ENCODE results near the gene ABCB1.

Gene ABCB1

DNA sequence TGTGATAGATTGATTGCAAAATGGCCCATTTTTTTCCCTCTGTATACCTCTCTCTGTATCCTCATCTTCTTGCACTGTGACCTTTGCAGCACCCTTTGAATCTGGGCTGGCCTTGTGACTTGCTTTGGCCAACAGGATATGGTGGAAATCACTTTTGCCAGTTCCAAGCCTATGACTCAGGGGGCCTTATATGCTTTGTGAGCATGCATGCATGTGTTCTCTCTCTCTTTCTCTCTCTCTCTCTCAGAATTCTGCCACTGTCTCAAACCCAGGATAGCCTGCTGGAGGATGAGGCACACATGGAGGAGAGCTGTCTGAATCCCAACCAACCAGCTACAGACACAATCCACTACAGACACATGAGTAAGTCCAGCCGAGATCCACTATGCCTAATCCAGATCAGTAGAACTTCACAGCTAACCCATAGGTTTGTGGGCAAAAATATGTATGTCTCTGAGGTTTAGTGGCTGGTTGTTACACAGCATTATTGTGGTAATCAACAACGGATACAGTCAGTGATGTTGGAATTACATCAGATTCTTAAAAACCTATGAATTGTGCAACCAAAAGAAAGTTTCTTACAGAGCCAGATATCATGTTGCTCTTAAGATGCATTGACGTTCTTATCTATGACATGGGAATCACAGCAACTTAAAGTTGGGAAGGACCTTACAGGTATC, 83.4 kb downstream of the ABCB1 start:
- H3K36me3 ChIP-seq (ENCODE audit: control insufficient read depth, insufficient read depth, low read length): no peaks in the 10 kb centered on the region
- H3K4me1 ChIP-seq (ENCODE audit: control insufficient read depth, insufficient read depth, low read length, poor library complexity, severe bottlenecking): no peaks in the 10 kb centered on the region
- no peak overlapping the region for H3K4me3 ChIP-seq (ENCODE audit: extremely low read depth, insufficient read depth, low read length, poor library complexity, severe bottlenecking)
- WGBS, 2 experiments (ENCODE audit: insufficient coverage in 2 of 2): 100% methylated on average over 1 to 2 of the region's 3 CpGs
- H3K27ac ChIP-seq (ENCODE audit: low read depth, low read length, severe bottlenecking): no peak overlapping the region
- H3K9me3 ChIP-seq (ENCODE audit: control insufficient read depth, low read length): no peaks in the 10 kb centered on the region

- Histone ChIP-seq H3K9me3 (ENCODE audit: control insufficient read depth, low read length) (no peaks in the 10 kb centered on the region), H3K27ac (ENCODE audit: low read depth, low read length, severe bottlenecking) (no peak overlapping the region), H3K4me3 (ENCODE audit: extremely low read depth, insufficient read depth, low read length, poor library complexity, severe bottlenecking) (no peak overlapping the region), H3K4me1 (ENCODE audit: control insufficient read depth, insufficient read depth, low read length, poor library complexity, severe bottlenecking) (no peaks in the 10 kb centered on the region), H3K36me3 (ENCODE audit: control insufficient read depth, insufficient read depth, low read length) (no peaks in the 10 kb centered on the region)
- 85 to 86% methylated on average over 2 of the region's 5 CpGs for WGBS, 2 experiments (ENCODE audit: insufficient coverage in 2 of 2)
These were observed 86.8 kb downstream of the ABCB1 start for GRCh38 chr7:87513735-87514335.

DNA sequence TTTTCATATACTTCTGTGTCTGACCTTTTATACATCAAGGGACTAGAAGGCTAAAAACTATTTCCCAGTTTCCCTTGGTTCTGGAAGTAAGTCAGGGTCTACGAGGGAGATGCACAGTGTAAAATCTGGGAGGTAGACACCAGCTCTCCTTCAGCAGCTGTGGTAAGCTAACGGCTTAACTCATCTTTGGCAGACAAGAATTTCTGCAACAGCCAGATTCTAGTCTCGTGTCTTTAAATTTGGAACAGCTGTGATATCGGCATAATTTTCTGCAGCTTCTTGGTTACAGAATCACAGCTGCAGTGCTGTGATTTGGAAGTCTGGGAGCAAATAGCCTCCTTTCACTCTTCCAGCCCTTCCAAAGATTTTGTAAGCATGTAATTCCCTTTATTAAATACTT, 87.8 kb downstream of the ABCB1 start:
- no peak overlapping the region for H3K27ac ChIP-seq (ENCODE audit: low read depth, low read length, severe bottlenecking)
- H3K36me3 ChIP-seq (ENCODE audit: control insufficient read depth, insufficient read depth, low read length): no peaks in the 10 kb centered on the region
- H3K9me3 ChIP-seq (ENCODE audit: control insufficient read depth, low read length): no peaks in the 10 kb centered on the region
- 91 to 92% methylated on average over 3 to 4 of the region's 4 CpGs for WGBS, 2 experiments (ENCODE audit: insufficient coverage in 2 of 2)
- no peaks in the 10 kb centered on the region for H3K4me1 ChIP-seq (ENCODE audit: control insufficient read depth, insufficient read depth, low read length, poor library complexity, severe bottlenecking)
- no peak overlapping the region for H3K4me3 ChIP-seq (ENCODE audit: extremely low read depth, insufficient read depth, low read length, poor library complexity, severe bottlenecking)

- H3K4me1 ChIP-seq (ENCODE audit: control insufficient read depth, insufficient read depth, low read length, poor library complexity, severe bottlenecking): no peaks in the 10 kb centered on the region
- no peaks in the 10 kb centered on the region for H3K9me3 ChIP-seq (ENCODE audit: control insufficient read depth, low read length)
- H3K36me3 ChIP-seq (ENCODE audit: control insufficient read depth, insufficient read depth, low read length): no peaks in the 10 kb centered on the region
- no peak overlapping the region for H3K4me3 ChIP-seq (ENCODE audit: extremely low read depth, insufficient read depth, low read length, poor library complexity, severe bottlenecking)
- WGBS, 2 experiments (ENCODE audit: insufficient coverage in 2 of 2): no CpG with 5 or more reads among the region's 1 CpG
- H3K27ac ChIP-seq (ENCODE audit: low read depth, low read length, severe bottlenecking): no peak overlapping the region
These were observed 89.2 kb downstream of the ABCB1 start for GRCh38 chr7:87511510-87511909.

- Histone ChIP-seq H3K36me3 (ENCODE audit: control insufficient read depth, insufficient read depth, low read length) (no peaks in the 10 kb centered on the region), H3K4me1 (ENCODE audit: control insufficient read depth, insufficient read depth, low read length, poor library complexity, severe bottlenecking) (no peaks in the 10 kb centered on the region), H3K27ac (ENCODE audit: low read depth, low read length, severe bottlenecking) (no peak overlapping the region), H3K4me3 (ENCODE audit: extremely low read depth, insufficient read depth, low read length, poor library complexity, severe bottlenecking) (no peak overlapping the region), H3K9me3 (ENCODE audit: control insufficient read depth, low read length) (no peaks in the 10 kb centered on the region)
- WGBS, 2 experiments (ENCODE audit: insufficient coverage in 2 of 2): 89 to 100% methylated on average over 1 of the region's 1 CpG
These were observed 90.2 kb downstream of the ABCB1 start for GRCh38 chr7:87510411-87510875.

DNA sequence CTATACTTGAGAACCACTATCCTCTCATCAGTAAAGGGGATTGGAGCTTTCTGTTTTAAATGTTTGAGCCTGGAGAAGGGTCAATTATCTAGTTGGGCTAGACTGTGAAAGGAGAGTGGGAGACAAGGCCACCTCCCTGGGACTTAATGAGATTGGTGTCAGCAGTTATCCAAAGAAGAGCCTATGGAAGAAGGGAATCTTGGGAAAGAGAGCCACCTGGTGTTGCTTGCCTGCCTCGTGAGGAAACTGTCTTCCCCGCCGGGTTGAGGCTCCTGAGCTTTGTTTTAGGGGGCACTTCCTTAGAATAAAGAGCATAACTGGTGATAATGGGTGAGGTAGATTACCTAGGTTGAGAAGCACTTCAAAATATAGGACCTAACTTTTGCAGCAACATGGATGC, 93.2 kb downstream of the ABCB1 start:
- no peaks in the 10 kb centered on the region for H3K9me3 ChIP-seq (ENCODE audit: control insufficient read depth, low read length)
- H3K27ac ChIP-seq (ENCODE audit: low read depth, low read length, severe bottlenecking): no peak overlapping the region
- WGBS, 2 experiments (ENCODE audit: insufficient coverage in 2 of 2): 26 to 40% methylated on average over 2 to 3 of the region's 3 CpGs
- H3K36me3 ChIP-seq (ENCODE audit: control insufficient read depth, insufficient read depth, low read length): no peaks in the 10 kb centered on the region
- H3K4me1 ChIP-seq (ENCODE audit: control insufficient read depth, insufficient read depth, low read length, poor library complexity, severe bottlenecking): no peaks in the 10 kb centered on the region
- H3K4me3 ChIP-seq (ENCODE audit: extremely low read depth, insufficient read depth, low read length, poor library complexity, severe bottlenecking): no peak overlapping the region

GRCh38 chr7:87506246-87507180, 94.2 kb downstream of the ABCB1 start:
- WGBS, 2 experiments (ENCODE audit: insufficient coverage in 2 of 2): 100% methylated on average over 1 to 2 of the region's 3 CpGs
- no peak overlapping the region for H3K27ac ChIP-seq (ENCODE audit: low read depth, low read length, severe bottlenecking)
- H3K4me1 ChIP-seq (ENCODE audit: control insufficient read depth, insufficient read depth, low read length, poor library complexity, severe bottlenecking): no peaks in the 10 kb centered on the region
- H3K4me3 ChIP-seq (ENCODE audit: extremely low read depth, insufficient read depth, low read length, poor library complexity, severe bottlenecking): no peak overlapping the region
- no peaks in the 10 kb centered on the region for H3K9me3 ChIP-seq (ENCODE audit: control insufficient read depth, low read length)
- no peaks in the 10 kb centered on the region for H3K36me3 ChIP-seq (ENCODE audit: control insufficient read depth, insufficient read depth, low read length)

DNA sequence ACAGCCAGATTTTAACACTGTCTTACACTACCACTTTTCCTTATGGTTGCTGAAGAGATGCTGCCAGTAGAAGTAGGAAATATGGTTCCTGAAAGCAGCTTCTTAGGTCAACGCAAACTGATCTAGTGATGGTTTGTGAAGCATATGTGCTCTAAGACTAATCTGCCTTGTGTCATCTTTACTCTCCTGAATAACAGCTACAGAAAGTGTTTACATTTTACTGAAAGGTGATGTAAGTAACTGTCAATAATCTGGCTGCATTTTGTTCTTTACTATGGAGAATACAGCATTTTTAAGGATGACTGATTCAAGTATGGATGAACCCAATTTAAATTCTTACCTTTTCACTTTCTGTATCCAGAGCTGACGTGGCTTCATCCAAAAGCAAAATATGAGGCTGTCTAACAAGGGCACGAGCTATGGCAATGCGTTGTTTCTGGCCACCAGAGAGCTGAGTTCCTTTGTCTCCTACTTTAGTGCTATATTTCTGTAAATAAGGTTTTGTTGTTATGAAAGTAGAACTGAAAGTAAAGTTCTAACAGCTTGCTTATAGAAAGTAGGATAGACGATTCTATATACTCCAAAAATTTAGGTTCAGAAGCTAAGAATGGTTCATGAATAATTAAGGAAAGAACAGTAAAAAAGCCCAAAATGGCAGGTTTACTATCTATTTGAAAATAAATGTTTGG, 95.0 kb downstream of the ABCB1 start:
- Histone ChIP-seq H3K4me1 (ENCODE audit: control insufficient read depth, insufficient read depth, low read length, poor library complexity, severe bottlenecking) (no peaks in the 10 kb centered on the region), H3K36me3 (ENCODE audit: control insufficient read depth, insufficient read depth, low read length) (no peaks in the 10 kb centered on the region), H3K4me3 (ENCODE audit: extremely low read depth, insufficient read depth, low read length, poor library complexity, severe bottlenecking) (no peak overlapping the region), H3K27ac (ENCODE audit: low read depth, low read length, severe bottlenecking) (no peak overlapping the region), H3K9me3 (ENCODE audit: control insufficient read depth, low read length) (no peaks in the 10 kb centered on the region)
- WGBS, 2 experiments (ENCODE audit: insufficient coverage in 2 of 2): 78 to 93% methylated on average over 4 of the region's 5 CpGs

- Histone ChIP-seq H3K4me1 (ENCODE audit: control insufficient read depth, insufficient read depth, low read length, poor library complexity, severe bottlenecking) (no peaks in the 10 kb centered on the region), H3K36me3 (ENCODE audit: control insufficient read depth, insufficient read depth, low read length) (no peaks in the 10 kb centered on the region), H3K9me3 (ENCODE audit: control insufficient read depth, low read length) (no peaks in the 10 kb centered on the region), H3K4me3 (ENCODE audit: extremely low read depth, insufficient read depth, low read length, poor library complexity, severe bottlenecking) (no peak overlapping the region), H3K27ac (ENCODE audit: low read depth, low read length, severe bottlenecking) (no peak overlapping the region)
- WGBS, 2 experiments (ENCODE audit: insufficient coverage in 2 of 2): no CpG with 5 or more reads among the region's 5 CpGs
These were observed 95.6 kb downstream of the ABCB1 start for GRCh38 chr7:87505122-87505521.

- H3K27ac ChIP-seq (ENCODE audit: low read depth, low read length, severe bottlenecking): no peak overlapping the region
- 97 to 100% methylated on average over 3 of the region's 3 CpGs for WGBS, 2 experiments (ENCODE audit: insufficient coverage in 2 of 2)
- no peak overlapping the region for H3K4me3 ChIP-seq (ENCODE audit: extremely low read depth, insufficient read depth, low read length, poor library complexity, severe bottlenecking)
These were observed 101.2 kb downstream of the ABCB1 start for GRCh38 chr7:87499494-87499893.

More at GRCh38 chr7:87499494-87499893, 101.2 kb downstream of the ABCB1 start:
- Histone ChIP-seq H3K36me3 (ENCODE audit: control insufficient read depth, insufficient read depth, low read length) (no peaks in the 10 kb centered on the region), H3K4me1 (ENCODE audit: control insufficient read depth, insufficient read depth, low read length, poor library complexity, severe bottlenecking) (no peaks in the 10 kb centered on the region), H3K9me3 (ENCODE audit: control insufficient read depth, low read length) (no peaks in the 10 kb centered on the region)

All from mesodermal cell (in vitro differentiated cells).